Heart right ventricle (tissue), 16 donors: Measurements from ENCODE around the gene LRRC61. TPM values are rescaled to one million over a fixed set of nuclear protein-coding genes. Genes with fewer than 3 reads are reported as not detected.

Experiments used
- ATAC-seq, 8 donors: fragments of 200-7000 bp; cut with Tn5 transposase; one replicate each; pipeline ENCODE4 v1.9.1; 2020; ENCODE audit warnings: mild to moderate bottlenecking in 8 of 8, moderate library complexity in 8 of 8, moderate number of reproducible peaks in 1 of 8
- DNase-seq, 2 donors: peaks; one replicate each; pipeline ENCODE4 v3.0.0-alpha.2; 2020
- H3K27ac ChIP-seq, 10 donors: fragments of 200-600 bp; sonication (generic) in 2 of 10; one replicate each; pipeline versions ENCODE4 v1.5.0 to v1.8.0; 2020 to 2022; ENCODE audit warnings: mild to moderate bottlenecking in 3 of 10
- H3K27me3 ChIP-seq, 7 donors: fragments of 200-600 bp; one replicate each; pipeline ENCODE4 v1.8.0; 2021 to 2022; ENCODE audit warnings: mild to moderate bottlenecking in 2 of 7
- H3K36me3 ChIP-seq, 9 donors: fragments of 200-600 bp; sonication (generic) in 1 of 9; one replicate each; pipeline versions ENCODE4 v1.5.0 to v1.8.0; 2020 to 2022; ENCODE audit warnings: mild to moderate bottlenecking in 2 of 9
- H3K4me1 ChIP-seq, 9 donors: fragments of 200-600 bp; sonication (generic) in 1 of 9; one replicate each; pipeline versions ENCODE4 v1.5.0 to v1.8.0; 2020 to 2022; ENCODE audit warnings: mild to moderate bottlenecking in 4 of 9
- H3K4me3 ChIP-seq, 10 donors: fragments of 200-600 bp; sonication (generic) in 2 of 10; one replicate each; pipeline versions ENCODE4 v1.5.0 to v1.8.0; 2020 to 2022; ENCODE audit warnings: mild to moderate bottlenecking in 7 of 10, moderate library complexity in 2 of 10
- H3K9me3 ChIP-seq, 11 donors: fragments of 200-600 bp in 10 of 11; sonication (generic) in 2 of 11; one replicate each; pipeline versions ENCODE4 v1.5.0 to v1.8.0; 2013 to 2022; ENCODE audit warnings: mild to moderate bottlenecking in 2 of 11, control low read depth in 1 of 11, moderate library complexity in 1 of 11
- WGBS, 2 donors: extraction: QIAGEN DNeasy Blood & Tissue Kit; methylation state at CpG; one replicate each; pipeline ENCODE4 v1.1.7; 2013; ENCODE audit warnings: inconsistent platforms in 1 of 2; 5-methylcytosine and 5-hydroxymethylcytosine counted together
- intact Hi-C, 10 donors: fragments of 100-400 bp; cut with DNase I; formaldehyde crosslinking; loops; one replicate each; pipeline versions ENCODE4 v1.11.1 to v1.14.2; 2022
- polyA plus RNA-seq, 2 donors: library from polyadenylated mRNA; stranded (reverse); fragments of 200-250 nt; gene quantifications; one replicate each; pipeline ENCODE4 v1.2.3, GENCODE V29; 2013
- total RNA-seq, 10 donors: library from RNA; stranded (reverse); fragmentation: NEBNext Ultra II Directional in 3 of 10; extraction: Animal tissue kit (Norgen Biotek cat#: 25700) in 3 of 10; gene quantifications; one replicate each; pipeline versions ENCODE4 v1.2.1 to v1.2.4, GENCODE V29; 2021 to 2023
- TF ChIP-seq, protein P1 (sequence below), 9 donors: fragments of 200-600 bp; sonication (generic) in 2 of 9; IDR thresholded peaks; one replicate each; pipeline versions ENCODE4 v1.5.0 to v1.8.0; 2021 to 2022; ENCODE audit warnings: antibody characterized with exemption in 9 of 9, mild to moderate bottlenecking in 5 of 9, moderate library complexity in 1 of 9
- donor health status: Arrhythmogenic right ventricular cardiomyopathy.
- donor health status: ischemic (EF 13 %, LVEDD 7.1; RV severe dilation, severe dysfunction).
- donor health status: healthy with polysubstance abuse.
- donor health status: DM: no; HTN: yes; CAD: no.
- donor health status: DM: no; HTN: no; CAD: no.
- donor health status: ischemic (EF 25% LVEDD 6.9; RV normal size, moderate dysfunction).
- donor health status: ischemic (EF 25% LVEDD 5.7; RV mildly dilated, moderate dysfunction).
- donor health status: healthy.
- donor health status: DM: yes; HTN: yes; CAD: no.
- donor health status: Ischemic cardiomyopathy.
- donor health status: ischemic (EF 35%, LVEDD 5.7; RV mildly dilated, moderate dysfunction).
- donor health status: nonischemic (EF 11% LVEDD 7.7; RV severe dilation, severe dysfunction).
- donor health status: DM: yes; HTN: yes; CAD: no.
- donor health status: PGD.
- donor health status: ischemic (EF 29% LVEDD 5.4; RV normal size, mild dysfunction).
- donor health status: nonischemic (EF 23%, LVEDD 6.1; RV moderate dilation, normal function).

The LRRC61 gene
- total and polyA plus RNA-seq, 12 donors: 1.2 to 6.4 (median 3.9) TPM

DNA sequence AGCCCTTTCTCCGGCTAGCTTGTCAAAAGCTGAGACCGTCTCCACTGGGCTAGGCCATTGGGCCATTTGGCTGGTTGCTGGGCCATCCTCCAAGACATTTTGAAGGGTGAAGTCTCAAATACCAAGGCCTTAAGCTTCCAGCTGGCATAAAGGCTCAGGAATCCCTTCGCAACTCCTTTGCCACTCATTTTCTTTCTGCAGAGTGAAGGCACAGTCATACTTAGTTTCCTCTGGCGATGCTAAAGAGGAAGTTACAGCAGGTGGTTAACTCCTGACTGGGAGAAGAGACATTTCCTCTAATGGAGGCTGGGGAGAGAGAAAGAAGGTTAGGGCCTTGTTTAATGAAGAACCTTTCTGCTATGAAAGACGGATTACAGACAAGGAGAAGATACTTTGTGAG is 40.7 kb downstream of the LRRC61 start:
- Histone ChIP-seq H3K9me3 (no peaks in the 10 kb centered on the region), H3K4me3 (no peak overlapping the region), H3K27ac (peak overlapping the region in 1 of 10 donors; percentile 32), H3K4me1 (peaks cover 0 to 36% (median 9%) of the 10 kb centered on the region in 9 donors), H3K27me3 (no peaks in the 10 kb centered on the region), H3K36me3 (no peaks in the 10 kb centered on the region)
- WGBS, 2 donors: 83% methylated on average over 5 of the region's 5 CpGs
- TF ChIP-seq, protein P1, sequence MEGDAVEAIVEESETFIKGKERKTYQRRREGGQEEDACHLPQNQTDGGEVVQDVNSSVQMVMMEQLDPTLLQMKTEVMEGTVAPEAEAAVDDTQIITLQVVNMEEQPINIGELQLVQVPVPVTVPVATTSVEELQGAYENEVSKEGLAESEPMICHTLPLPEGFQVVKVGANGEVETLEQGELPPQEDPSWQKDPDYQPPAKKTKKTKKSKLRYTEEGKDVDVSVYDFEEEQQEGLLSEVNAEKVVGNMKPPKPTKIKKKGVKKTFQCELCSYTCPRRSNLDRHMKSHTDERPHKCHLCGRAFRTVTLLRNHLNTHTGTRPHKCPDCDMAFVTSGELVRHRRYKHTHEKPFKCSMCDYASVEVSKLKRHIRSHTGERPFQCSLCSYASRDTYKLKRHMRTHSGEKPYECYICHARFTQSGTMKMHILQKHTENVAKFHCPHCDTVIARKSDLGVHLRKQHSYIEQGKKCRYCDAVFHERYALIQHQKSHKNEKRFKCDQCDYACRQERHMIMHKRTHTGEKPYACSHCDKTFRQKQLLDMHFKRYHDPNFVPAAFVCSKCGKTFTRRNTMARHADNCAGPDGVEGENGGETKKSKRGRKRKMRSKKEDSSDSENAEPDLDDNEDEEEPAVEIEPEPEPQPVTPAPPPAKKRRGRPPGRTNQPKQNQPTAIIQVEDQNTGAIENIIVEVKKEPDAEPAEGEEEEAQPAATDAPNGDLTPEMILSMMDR (IDR thresholded peaks at IDR 0.05): no peak
- ATAC-seq (no peak), DNase-seq (no peak)
- intact Hi-C loops: loop anchor here in 3 of 10 donors (2.0 to 10.0 kb wide), 3 partner anchors 48 to 391 kb away; no protein-coding TSS in a partner anchor

DNA sequence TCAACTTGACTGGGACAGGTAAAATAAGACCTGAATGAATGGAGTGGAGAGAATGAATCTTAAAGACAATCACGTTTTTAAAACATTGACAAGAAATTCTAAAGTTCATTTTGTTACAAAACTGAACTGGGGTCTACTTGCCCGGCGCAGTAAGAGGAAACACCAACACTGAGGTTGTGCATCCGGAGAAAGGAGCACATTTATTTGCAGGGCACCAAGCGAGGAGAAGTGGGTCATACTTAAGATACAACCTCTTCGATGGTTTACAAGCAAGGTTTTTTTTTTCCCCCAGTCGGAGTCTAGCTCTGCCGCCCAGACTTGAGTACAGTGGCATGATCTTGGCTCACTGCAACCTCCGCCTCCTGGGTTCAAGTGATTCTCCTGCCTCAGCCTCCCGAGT is 42.0 kb downstream of the LRRC61 start:
- TF ChIP-seq, protein P1 (IDR thresholded peaks at IDR 0.05): no peak
- no peak for ATAC-seq
- WGBS, 2 donors: 89 to 94% methylated on average over 10 of the region's 10 CpGs
- intact Hi-C loops: loop anchor here in 5 of 10 donors (5.0 to 10.0 kb wide), 2 partner anchors 42 to 390 kb away; a partner anchor contains a TSS
- Histone ChIP-seq H3K36me3 (peaks cover 0 to 5% (median 0%) of the 10 kb centered on the region in 9 donors), H3K4me1 (peaks cover 9 to 49% (median 18%) of the 10 kb centered on the region in 9 donors), H3K27ac (peak overlapping the region in 1 of 10 donors; percentile 54), H3K9me3 (no peaks in the 10 kb centered on the region), H3K4me3 (no peak overlapping the region), H3K27me3 (no peaks in the 10 kb centered on the region)
- DNase-seq: no peak

DNA sequence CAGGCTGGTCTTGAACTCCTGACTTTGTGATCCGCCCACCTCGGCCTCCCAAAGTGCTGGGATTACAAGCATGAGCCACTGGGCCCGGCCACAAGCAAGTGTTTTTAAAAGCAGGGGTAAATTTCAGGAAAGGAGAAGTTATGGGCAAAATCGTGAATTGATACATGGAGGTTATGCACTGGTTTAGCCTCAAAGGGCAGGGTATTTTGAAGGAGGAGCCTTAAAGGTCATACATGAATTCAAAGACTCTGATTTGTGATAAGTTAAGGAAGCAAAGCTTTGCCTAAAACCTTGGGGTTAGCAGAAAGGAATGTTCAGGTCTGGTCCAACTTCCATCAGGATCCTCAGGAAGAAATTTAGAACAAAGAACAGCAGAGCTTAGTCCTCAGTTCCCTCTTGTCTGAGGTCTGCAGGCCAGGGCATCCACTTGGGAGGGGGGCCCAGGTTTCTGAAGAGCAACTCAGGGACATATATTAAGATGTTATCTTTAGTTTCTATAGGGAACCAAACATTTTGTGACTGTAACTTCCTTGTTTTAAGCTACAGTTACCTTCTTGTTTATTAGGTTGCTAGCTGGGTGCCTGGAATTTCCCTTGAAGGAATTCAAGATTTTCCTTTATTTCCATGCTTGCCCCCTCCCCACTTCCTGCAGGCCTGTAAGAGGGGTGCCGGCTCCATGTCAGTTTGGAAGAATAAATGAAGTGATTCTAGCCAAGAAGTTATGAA is 42.7 kb downstream of the LRRC61 start:
- Histone ChIP-seq H3K4me3 (no peak overlapping the region), H3K9me3 (no peaks in the 10 kb centered on the region), H3K36me3 (peaks cover 0 to 12% (median 0%) of the 10 kb centered on the region in 9 donors), H3K4me1 (peaks cover 13 to 55% (median 25%) of the 10 kb centered on the region in 9 donors), H3K27me3 (no peaks in the 10 kb centered on the region), H3K27ac (peak overlapping the region in 1 of 10 donors; percentile 54)
- ATAC-seq: no peak
- intact Hi-C loops: loop anchor here in 5 of 10 donors (5.0 to 10.0 kb wide), 2 partner anchors 41 to 389 kb away; a partner anchor contains a TSS
- DNase-seq: no peak
- WGBS, 2 donors: 86 to 90% methylated on average over 5 of the region's 5 CpGs
- TF ChIP-seq, protein P1 (IDR thresholded peaks at IDR 0.05): no peak

GRCh38 chr7:150367677-150368095 is 44.5 kb downstream of the LRRC61 start:
- 59 to 61% methylated on average over 8 of the region's 8 CpGs for WGBS, 2 donors
- Histone ChIP-seq H3K36me3 (peaks cover 0 to 30% (median 15%) of the 10 kb centered on the region in 9 donors), H3K4me3 (peak overlapping the region; percentile 74 to 99 (median 97)), H3K4me1 (peaks cover 13 to 61% (median 31%) of the 10 kb centered on the region in 9 donors), H3K9me3 (no peaks in the 10 kb centered on the region), H3K27me3 (no peaks in the 10 kb centered on the region), H3K27ac (peak overlapping the region; percentile 90 to 100 (median 98))
- no peak for ATAC-seq
- DNase-seq: no peak
- TF ChIP-seq, protein P1 (IDR thresholded peaks at IDR 0.05): no peak
- intact Hi-C loops: loop anchor here in 6 of 10 donors (1.0 to 10.0 kb wide), 3 partner anchors 38 to 387 kb away; a partner anchor contains a TSS
